AG04449 (cell line): ENCODE results near the gene SFXN1.

Experiments used
- CTCF ChIA-PET: fragments of 350-600 bp; formaldehyde crosslinking; extraction: SDS; loops from one replicate; lab custom pipeline; 2021; ENCODE audit warnings: antibody characterized with exemption; lab: Yijun Ruan, JAX
- POLR2A ChIA-PET: fragments of 400-600, 350-600 bp; formaldehyde crosslinking; extraction: SDS; loops from one replicate; lab custom pipeline; 2020; ENCODE audit warnings: antibody characterized with exemption, inconsistent platforms; lab: Yijun Ruan, JAX
- DNase-seq: peaks from one replicate; pipeline ENCODE4 v3.0.0-alpha.2; 2010; ENCODE audit warnings: low read depth, low spot score
- H3K4me3 ChIP-seq: 2 replicates; pipeline ENCODE4 v1.5.1; 2011; ENCODE audit warnings: low read depth, mild to moderate bottlenecking, control low read depth, low read length
- CTCF ChIP-seq: IDR thresholded peaks from one replicate; pipeline ENCODE4 v1.5.1; 2011; ENCODE audit warnings: mild to moderate bottlenecking, moderate library complexity, low read length, control low read depth, inconsistent platforms; ENCODE audit not compliant: insufficient read depth; ENCODE audit errors: missing control alignments

SFXN1 gene

GRCh38 chr5:175475248-175475647 is 3.1 kb upstream of the SFXN1 start:
- CTCF ChIA-PET, result interaction anchor here (0.7 to 1.5 kb wide), 3 partner anchors 10 to 118 kb away, joined by 3 to 7 read pairs (median 3); no protein-coding TSS in a partner anchor
- DNase-seq, result no peak

GRCh38 chr5:175477440-175477839 is 920 bp upstream of the SFXN1 start:
- ChIA-PET CTCF (interaction anchor here (1.0 to 2.9 kb wide), 3 partner anchors 12 to 970 kb away, joined by 3 to 18 read pairs (median 3); partner anchors contain the start of gene FAF2), POLR2A (no interaction called here)
- DNase-seq, result no peak
- TF ChIP-seq CTCF, result no peak
- H3K4me3 ChIP-seq, result no peak overlapping the region

More at GRCh38 chr5:175475248-175475647, 3.1 kb upstream of the SFXN1 start:
- H3K4me3 ChIP-seq, result no peak overlapping the region
- POLR2A ChIA-PET, result no interaction called here
- TF ChIP-seq CTCF, result no peak

DNA sequence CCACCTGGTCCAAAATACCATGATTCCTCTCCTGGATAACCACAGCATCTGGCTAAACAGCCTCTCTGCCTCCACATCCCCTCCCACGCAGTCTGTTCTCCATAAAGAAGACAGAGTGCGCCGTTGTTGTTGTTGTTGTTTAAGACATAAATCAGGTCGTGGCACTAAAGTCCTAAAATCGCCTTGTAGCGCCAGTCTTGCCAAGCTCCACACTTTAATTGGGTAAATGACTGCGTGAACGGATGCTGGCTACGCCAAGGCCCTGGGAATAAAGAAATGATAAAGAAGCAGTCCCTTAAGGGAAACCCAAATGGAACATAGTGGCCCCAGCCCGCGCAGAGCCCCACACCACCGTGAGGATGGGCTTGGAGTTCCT is 364 bp upstream of the SFXN1 start:
- no peak for DNase-seq
- H3K4me3 ChIP-seq, result peak overlapping the region; percentile 68
- CTCF ChIA-PET, result interaction anchor here (1.3 to 2.9 kb wide), 2 partner anchors 13 to 18 kb away, joined by 3 to 18 read pairs; no protein-coding TSS in a partner anchor
- POLR2A ChIA-PET, result interaction anchor here (0.7 kb wide), 1 partner anchor 18 kb away, joined by 3 read pairs; no protein-coding TSS in a partner anchor
- TF ChIP-seq CTCF, result no peak

GRCh38 chr5:175479125-175479881 is 943 bp downstream of the SFXN1 start:
- DNase-seq, result no peak
- CTCF ChIA-PET, result interaction anchor here (1.0 to 2.9 kb wide), 3 partner anchors 10 to 55 kb away, joined by 3 to 18 read pairs (median 3); no protein-coding TSS in a partner anchor
- POLR2A ChIA-PET, result no interaction called here
- H3K4me3 ChIP-seq, result peak overlapping the region; percentile 68
- TF ChIP-seq CTCF, result no peak

- POLR2A ChIA-PET, result no interaction called here
These were observed 5.0 kb downstream of the SFXN1 start for GRCh38 chr5:175483337-175483736.

More at GRCh38 chr5:175483337-175483736, 5.0 kb downstream of the SFXN1 start:
- DNase-seq, result no peak
- CTCF ChIA-PET, result no interaction called here
- H3K4me3 ChIP-seq, result no peak overlapping the region
- no peak for TF ChIP-seq CTCF
